WTC11 (cell line): ENCODE data around the gene THBD. TPM values are rescaled to one million over a fixed set of nuclear protein-coding genes. Genes with fewer than 3 reads are reported as not detected.
A peak's percentile ranks its signal among the peaks of the same experiment; 100 is the strongest.

Experiments
- FOXJ3 ChIP-seq: sonication (generic); formaldehyde crosslinking; IDR thresholded peaks from 2 replicates; pipeline ENCODE4 v1.9.0; 2021; ENCODE audit warnings: missing genetic modification reagents, mild to moderate bottlenecking, borderline replicate concordance
- FOXK1 ChIP-seq: sonication (generic); formaldehyde crosslinking; IDR thresholded peaks from 2 replicates; pipeline ENCODE4 v1.8.0; 2022; ENCODE audit warnings: mild to moderate bottlenecking, moderate library complexity, missing genetic modification reagents
- FOXP1 ChIP-seq: sonication (generic); formaldehyde crosslinking; IDR thresholded peaks from 2 replicates; pipeline ENCODE4 v1.8.0; 2022; ENCODE audit warnings: missing genetic modification reagents, mild to moderate bottlenecking, moderate library complexity, borderline replicate concordance
- HMGA2 ChIP-seq: fragments of 250-450 bp; sonication (Bioruptor Pico); IDR thresholded peaks from 2 replicates; pipeline ENCODE4 v1.4.0; 2021; ENCODE audit warnings: mild to moderate bottlenecking, moderate library complexity
- JAZF1 ChIP-seq: fragments of 250-450 bp; sonication (Bioruptor Pico); IDR thresholded peaks from 2 replicates; pipeline ENCODE4 v1.9.0; 2021; ENCODE audit warnings: moderate library complexity, mild to moderate bottlenecking, inconsistent platforms
- NR3C1 ChIP-seq: sonication (generic); formaldehyde crosslinking; conservative IDR thresholded peaks from 2 replicates; pipeline ENCODE4 v1.8.1; 2023; ENCODE audit warnings: low read depth, mild to moderate bottlenecking, missing genetic modification reagents
- OVOL2 ChIP-seq: fragments of 250-450 bp; sonication (Bioruptor Pico); IDR thresholded peaks from 2 replicates; pipeline ENCODE4 v1.9.0; 2021; ENCODE audit warnings: mild to moderate bottlenecking, borderline replicate concordance
- SP1 ChIP-seq: sonication (generic); formaldehyde crosslinking; conservative IDR thresholded peaks from 2 replicates; pipeline ENCODE4 v1.8.1; 2022; ENCODE audit warnings: missing genetic modification reagents
- ZNF416 ChIP-seq: fragments of 250-450 bp; sonication (Bioruptor Pico); IDR thresholded peaks from 2 replicates; pipeline ENCODE4 v1.9.0; 2021; ENCODE audit warnings: mild to moderate bottlenecking, inconsistent platforms
- ZNF423 ChIP-seq: fragments of 250-450 bp; sonication (Bioruptor Pico); IDR thresholded peaks from 2 replicates; pipeline ENCODE4 v2.1.2; 2022; ENCODE audit warnings: mild to moderate bottlenecking, moderate library complexity
- total RNA-seq: library from RNA; stranded (reverse); gene quantifications from 3 replicates; pipeline ENCODE4 v1.2.3, GENCODE V29; 2021
- TF ChIP-seq, protein P1 (sequence below): fragments of 250-450 bp; sonication (Bioruptor Pico); IDR thresholded peaks from 2 replicates; pipeline ENCODE4 v1.9.0; 2021; ENCODE audit warnings: mild to moderate bottlenecking
- TF ChIP-seq, protein P2 (sequence below): fragments of 250-450 bp; sonication (Bioruptor Pico); IDR thresholded peaks from 2 replicates; pipeline ENCODE4 v2.1.2; 2022; ENCODE audit warnings: mild to moderate bottlenecking, moderate library complexity
- TF ChIP-seq, protein P3 (sequence below): fragments of 250-450 bp; sonication (Bioruptor Pico); IDR thresholded peaks from 2 replicates; pipeline ENCODE4 v1.9.0; 2021; ENCODE audit warnings: moderate library complexity, mild to moderate bottlenecking, inconsistent platforms, borderline replicate concordance
- TF ChIP-seq, protein P4 (sequence below): sonication (generic); formaldehyde crosslinking; IDR thresholded peaks from 2 replicates; pipeline ENCODE4 v1.8.0; 2022; ENCODE audit warnings: missing genetic modification reagents
- TF ChIP-seq, protein P5 (sequence below): sonication (generic); formaldehyde crosslinking; IDR thresholded peaks from 2 replicates; pipeline ENCODE4 v1.8.1; 2022; ENCODE audit warnings: low read depth, mild to moderate bottlenecking, moderate library complexity, missing genetic modification reagents, borderline replicate concordance
- TF ChIP-seq, protein P6 (sequence below): sonication (generic); formaldehyde crosslinking; IDR thresholded peaks from 2 replicates; pipeline ENCODE4 v1.8.0; 2022; ENCODE audit warnings: mild to moderate bottlenecking, missing genetic modification reagents
- TF ChIP-seq, protein P7 (sequence below): sonication (generic); formaldehyde crosslinking; IDR thresholded peaks from 2 replicates; pipeline ENCODE4 v1.8.1; 2023; ENCODE audit warnings: mild to moderate bottlenecking, missing genetic modification reagents, borderline replicate concordance
- TF ChIP-seq, protein P8 (sequence below): fragments of 250-450 bp; sonication (Bioruptor Pico); IDR thresholded peaks from 2 replicates; pipeline ENCODE4 v1.9.0; 2021; ENCODE audit warnings: mild to moderate bottlenecking
- TF ChIP-seq, protein P9 (sequence below): sonication (generic); formaldehyde crosslinking; IDR thresholded peaks from 2 replicates; pipeline ENCODE4 v1.8.1; 2023; ENCODE audit warnings: mild to moderate bottlenecking, moderate library complexity, missing genetic modification reagents

Gene THBD
- total RNA-seq, 1 experiment from 2014 or later = 1.0 TPM

DNA sequence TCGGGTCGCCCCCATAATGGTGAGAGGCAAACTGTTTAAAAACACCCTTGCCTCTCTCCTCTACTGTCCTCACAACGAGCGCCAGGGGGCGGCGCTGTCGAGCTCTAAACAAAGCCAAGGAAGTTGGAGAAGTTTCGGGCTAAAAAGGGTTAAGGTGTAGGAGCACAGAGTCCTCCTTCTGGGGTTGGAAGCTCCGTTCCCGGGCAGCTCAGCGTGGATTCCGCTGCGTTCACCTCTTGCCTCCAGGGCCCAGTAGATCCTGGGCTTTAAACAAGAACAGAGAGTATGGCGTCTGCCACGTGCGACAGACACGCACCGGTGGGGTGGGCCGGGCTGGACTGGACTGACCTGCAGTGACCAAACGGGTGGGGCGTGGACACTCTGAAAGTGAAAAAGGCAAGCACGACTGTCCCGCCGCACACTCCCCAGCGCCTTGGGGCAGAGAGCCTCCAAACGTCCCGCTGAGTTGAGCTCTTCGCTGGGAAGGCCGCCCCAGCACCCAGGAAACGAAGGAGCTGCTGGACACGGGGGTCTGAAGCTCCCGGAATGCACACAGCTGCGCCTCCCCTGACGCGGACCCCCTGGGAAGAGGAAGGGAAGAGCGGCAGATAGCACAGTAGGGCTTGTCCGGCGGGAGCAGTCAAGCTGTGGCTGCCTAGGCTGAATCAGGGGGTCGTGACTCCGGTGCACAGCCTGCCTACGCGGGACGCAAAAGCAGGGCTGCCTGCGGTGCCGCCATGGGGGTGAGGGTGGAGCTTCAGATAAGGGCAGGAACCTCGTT is 1.6 kb upstream of the THBD start (continued):
- TF ChIP-seq, protein P1, sequence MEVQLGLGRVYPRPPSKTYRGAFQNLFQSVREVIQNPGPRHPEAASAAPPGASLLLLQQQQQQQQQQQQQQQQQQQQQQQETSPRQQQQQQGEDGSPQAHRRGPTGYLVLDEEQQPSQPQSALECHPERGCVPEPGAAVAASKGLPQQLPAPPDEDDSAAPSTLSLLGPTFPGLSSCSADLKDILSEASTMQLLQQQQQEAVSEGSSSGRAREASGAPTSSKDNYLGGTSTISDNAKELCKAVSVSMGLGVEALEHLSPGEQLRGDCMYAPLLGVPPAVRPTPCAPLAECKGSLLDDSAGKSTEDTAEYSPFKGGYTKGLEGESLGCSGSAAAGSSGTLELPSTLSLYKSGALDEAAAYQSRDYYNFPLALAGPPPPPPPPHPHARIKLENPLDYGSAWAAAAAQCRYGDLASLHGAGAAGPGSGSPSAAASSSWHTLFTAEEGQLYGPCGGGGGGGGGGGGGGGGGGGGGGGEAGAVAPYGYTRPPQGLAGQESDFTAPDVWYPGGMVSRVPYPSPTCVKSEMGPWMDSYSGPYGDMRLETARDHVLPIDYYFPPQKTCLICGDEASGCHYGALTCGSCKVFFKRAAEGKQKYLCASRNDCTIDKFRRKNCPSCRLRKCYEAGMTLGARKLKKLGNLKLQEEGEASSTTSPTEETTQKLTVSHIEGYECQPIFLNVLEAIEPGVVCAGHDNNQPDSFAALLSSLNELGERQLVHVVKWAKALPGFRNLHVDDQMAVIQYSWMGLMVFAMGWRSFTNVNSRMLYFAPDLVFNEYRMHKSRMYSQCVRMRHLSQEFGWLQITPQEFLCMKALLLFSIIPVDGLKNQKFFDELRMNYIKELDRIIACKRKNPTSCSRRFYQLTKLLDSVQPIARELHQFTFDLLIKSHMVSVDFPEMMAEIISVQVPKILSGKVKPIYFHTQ (CRISPR knock-in tag) = no peak
- TF ChIP-seq, protein P2, sequence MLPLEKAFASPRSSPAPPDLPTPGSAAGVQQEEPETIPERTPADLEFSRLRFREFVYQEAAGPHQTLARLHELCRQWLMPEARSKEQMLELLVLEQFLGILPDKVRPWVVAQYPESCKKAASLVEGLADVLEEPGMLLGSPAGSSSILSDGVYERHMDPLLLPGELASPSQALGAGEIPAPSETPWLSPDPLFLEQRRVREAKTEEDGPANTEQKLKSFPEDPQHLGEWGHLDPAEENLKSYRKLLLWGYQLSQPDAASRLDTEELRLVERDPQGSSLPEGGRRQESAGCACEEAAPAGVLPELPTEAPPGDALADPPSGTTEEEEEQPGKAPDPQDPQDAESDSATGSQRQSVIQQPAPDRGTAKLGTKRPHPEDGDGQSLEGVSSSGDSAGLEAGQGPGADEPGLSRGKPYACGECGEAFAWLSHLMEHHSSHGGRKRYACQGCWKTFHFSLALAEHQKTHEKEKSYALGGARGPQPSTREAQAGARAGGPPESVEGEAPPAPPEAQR (CRISPR knock-in tag) = no peak
- no peak for TF ChIP-seq JAZF1 (CRISPR knock-in tag)
- TF ChIP-seq ZNF423 (CRISPR knock-in tag) = peak; percentile 86
- TF ChIP-seq, protein P3, sequence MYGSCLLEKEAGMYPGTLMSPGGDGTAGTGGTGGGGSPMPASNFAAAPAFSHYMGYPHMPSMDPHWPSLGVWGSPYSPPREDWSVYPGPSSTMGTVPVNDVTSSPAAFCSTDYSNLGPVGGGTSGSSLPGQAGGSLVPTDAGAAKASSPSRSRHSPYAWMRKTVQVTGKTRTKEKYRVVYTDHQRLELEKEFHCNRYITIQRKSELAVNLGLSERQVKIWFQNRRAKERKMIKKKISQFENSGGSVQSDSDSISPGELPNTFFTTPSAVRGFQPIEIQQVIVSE (CRISPR knock-in tag) = no peak
- no peak; the same call in 1 of the 2 replicates for TF ChIP-seq SP1
- TF ChIP-seq FOXJ3 (CRISPR knock-in tag) = no peak
- TF ChIP-seq, protein P4, sequence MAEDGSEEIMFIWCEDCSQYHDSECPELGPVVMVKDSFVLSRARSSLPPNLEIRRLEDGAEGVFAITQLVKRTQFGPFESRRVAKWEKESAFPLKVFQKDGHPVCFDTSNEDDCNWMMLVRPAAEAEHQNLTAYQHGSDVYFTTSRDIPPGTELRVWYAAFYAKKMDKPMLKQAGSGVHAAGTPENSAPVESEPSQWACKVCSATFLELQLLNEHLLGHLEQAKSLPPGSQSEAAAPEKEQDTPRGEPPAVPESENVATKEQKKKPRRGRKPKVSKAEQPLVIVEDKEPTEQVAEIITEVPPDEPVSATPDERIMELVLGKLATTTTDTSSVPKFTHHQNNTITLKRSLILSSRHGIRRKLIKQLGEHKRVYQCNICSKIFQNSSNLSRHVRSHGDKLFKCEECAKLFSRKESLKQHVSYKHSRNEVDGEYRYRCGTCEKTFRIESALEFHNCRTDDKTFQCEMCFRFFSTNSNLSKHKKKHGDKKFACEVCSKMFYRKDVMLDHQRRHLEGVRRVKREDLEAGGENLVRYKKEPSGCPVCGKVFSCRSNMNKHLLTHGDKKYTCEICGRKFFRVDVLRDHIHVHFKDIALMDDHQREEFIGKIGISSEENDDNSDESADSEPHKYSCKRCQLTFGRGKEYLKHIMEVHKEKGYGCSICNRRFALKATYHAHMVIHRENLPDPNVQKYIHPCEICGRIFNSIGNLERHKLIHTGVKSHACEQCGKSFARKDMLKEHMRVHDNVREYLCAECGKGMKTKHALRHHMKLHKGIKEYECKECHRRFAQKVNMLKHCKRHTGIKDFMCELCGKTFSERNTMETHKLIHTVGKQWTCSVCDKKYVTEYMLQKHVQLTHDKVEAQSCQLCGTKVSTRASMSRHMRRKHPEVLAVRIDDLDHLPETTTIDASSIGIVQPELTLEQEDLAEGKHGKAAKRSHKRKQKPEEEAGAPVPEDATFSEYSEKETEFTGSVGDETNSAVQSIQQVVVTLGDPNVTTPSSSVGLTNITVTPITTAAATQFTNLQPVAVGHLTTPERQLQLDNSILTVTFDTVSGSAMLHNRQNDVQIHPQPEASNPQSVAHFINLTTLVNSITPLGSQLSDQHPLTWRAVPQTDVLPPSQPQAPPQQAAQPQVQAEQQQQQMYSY = peak; percentile 48
- peak; percentile 25; the same call in 1 of the 2 replicates for TF ChIP-seq FOXP1 (CRISPR knock-in tag)
- TF ChIP-seq, protein P5, sequence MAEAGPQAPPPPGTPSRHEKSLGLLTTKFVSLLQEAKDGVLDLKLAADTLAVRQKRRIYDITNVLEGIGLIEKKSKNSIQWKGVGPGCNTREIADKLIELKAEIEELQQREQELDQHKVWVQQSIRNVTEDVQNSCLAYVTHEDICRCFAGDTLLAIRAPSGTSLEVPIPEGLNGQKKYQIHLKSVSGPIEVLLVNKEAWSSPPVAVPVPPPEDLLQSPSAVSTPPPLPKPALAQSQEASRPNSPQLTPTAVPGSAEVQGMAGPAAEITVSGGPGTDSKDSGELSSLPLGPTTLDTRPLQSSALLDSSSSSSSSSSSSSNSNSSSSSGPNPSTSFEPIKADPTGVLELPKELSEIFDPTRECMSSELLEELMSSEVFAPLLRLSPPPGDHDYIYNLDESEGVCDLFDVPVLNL (CRISPR knock-in tag) = no peak
- TF ChIP-seq, protein P6, sequence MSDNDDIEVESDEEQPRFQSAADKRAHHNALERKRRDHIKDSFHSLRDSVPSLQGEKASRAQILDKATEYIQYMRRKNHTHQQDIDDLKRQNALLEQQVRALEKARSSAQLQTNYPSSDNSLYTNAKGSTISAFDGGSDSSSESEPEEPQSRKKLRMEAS (CRISPR knock-in tag) = peak; percentile 25; the same call in 1 of the 2 replicates
- TF ChIP-seq, protein P7, sequence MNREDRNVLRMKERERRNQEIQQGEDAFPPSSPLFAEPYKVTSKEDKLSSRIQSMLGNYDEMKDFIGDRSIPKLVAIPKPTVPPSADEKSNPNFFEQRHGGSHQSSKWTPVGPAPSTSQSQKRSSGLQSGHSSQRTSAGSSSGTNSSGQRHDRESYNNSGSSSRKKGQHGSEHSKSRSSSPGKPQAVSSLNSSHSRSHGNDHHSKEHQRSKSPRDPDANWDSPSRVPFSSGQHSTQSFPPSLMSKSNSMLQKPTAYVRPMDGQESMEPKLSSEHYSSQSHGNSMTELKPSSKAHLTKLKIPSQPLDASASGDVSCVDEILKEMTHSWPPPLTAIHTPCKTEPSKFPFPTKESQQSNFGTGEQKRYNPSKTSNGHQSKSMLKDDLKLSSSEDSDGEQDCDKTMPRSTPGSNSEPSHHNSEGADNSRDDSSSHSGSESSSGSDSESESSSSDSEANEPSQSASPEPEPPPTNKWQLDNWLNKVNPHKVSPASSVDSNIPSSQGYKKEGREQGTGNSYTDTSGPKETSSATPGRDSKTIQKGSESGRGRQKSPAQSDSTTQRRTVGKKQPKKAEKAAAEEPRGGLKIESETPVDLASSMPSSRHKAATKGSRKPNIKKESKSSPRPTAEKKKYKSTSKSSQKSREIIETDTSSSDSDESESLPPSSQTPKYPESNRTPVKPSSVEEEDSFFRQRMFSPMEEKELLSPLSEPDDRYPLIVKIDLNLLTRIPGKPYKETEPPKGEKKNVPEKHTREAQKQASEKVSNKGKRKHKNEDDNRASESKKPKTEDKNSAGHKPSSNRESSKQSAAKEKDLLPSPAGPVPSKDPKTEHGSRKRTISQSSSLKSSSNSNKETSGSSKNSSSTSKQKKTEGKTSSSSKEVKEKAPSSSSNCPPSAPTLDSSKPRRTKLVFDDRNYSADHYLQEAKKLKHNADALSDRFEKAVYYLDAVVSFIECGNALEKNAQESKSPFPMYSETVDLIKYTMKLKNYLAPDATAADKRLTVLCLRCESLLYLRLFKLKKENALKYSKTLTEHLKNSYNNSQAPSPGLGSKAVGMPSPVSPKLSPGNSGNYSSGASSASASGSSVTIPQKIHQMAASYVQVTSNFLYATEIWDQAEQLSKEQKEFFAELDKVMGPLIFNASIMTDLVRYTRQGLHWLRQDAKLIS (CRISPR knock-in tag) = no peak
- TF ChIP-seq NR3C1 (CRISPR knock-in tag) = no peak
- TF ChIP-seq FOXK1 (CRISPR knock-in tag) = no peak; the same call in 1 of the 2 replicates
- TF ChIP-seq, protein P8, sequence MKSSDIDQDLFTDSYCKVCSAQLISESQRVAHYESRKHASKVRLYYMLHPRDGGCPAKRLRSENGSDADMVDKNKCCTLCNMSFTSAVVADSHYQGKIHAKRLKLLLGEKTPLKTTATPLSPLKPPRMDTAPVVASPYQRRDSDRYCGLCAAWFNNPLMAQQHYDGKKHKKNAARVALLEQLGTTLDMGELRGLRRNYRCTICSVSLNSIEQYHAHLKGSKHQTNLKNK = no peak
- TF ChIP-seq HMGA2 (CRISPR knock-in tag) = no peak
- TF ChIP-seq, protein P9, sequence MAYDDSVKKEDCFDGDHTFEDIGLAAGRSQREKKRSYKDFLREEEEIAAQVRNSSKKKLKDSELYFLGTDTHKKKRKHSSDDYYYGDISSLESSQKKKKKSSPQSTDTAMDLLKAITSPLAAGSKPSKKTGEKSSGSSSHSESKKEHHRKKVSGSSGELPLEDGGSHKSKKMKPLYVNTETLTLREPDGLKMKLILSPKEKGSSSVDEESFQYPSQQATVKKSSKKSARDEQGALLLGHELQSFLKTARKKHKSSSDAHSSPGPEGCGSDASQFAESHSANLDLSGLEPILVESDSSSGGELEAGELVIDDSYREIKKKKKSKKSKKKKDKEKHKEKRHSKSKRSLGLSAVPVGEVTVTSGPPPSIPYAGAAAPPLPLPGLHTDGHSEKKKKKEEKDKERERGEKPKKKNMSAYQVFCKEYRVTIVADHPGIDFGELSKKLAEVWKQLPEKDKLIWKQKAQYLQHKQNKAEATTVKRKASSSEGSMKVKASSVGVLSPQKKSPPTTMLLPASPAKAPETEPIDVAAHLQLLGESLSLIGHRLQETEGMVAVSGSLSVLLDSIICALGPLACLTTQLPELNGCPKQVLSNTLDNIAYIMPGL (CRISPR knock-in tag) = no peak
- no peak for TF ChIP-seq ZNF416 (CRISPR knock-in tag)
- TF ChIP-seq OVOL2 (CRISPR knock-in tag) = no peak
